PC-3 (cell line): ENCODE results near the gene CEP83. TPM values are rescaled to one million over a fixed set of nuclear protein-coding genes. Genes with fewer than 3 reads are reported as not detected.

ENCODE experiments used
- ATAC-seq: fragments of 200-7000 bp; cut with Tn5 transposase; 2 replicates; pipeline ENCODE4 v1.9.1; 2020; ENCODE audit warnings: mild to moderate bottlenecking, moderate library complexity
- BruUV-seq: library from RNA; stranded (reverse); fragments of 400-500 nt; replicated peaks from 2 replicates; lab custom pipeline; 2021; lab: Mats Ljungman, UMichigan
- CTCF ChIA-PET: fragments of 300-600 bp; sonication (Branson Sonifier 250); formaldehyde crosslinking; loops from one replicate; lab custom pipeline; 2022; ENCODE audit warnings: antibody characterized with exemption; lab: Charles Lee
- POLR2A ChIA-PET: fragments of 300-600 bp; sonication (Branson Sonifier 250); formaldehyde crosslinking; loops from one replicate; lab custom pipeline; 2022; ENCODE audit warnings: antibody characterized with exemption; ENCODE audit not compliant: unreplicated experiment; lab: Charles Lee
- DNase-seq: peaks from one replicate; pipeline ENCODE4 v3.0.0-alpha.2; 2015
- H2AFZ ChIP-seq: fragments of 300-600 bp; sonication (generic); 2 replicates; pipeline ENCODE4 v1.6.0; 2016; ENCODE audit warnings: antibody characterized with exemption, low read length
- H3F3A ChIP-seq: fragments of 300-600 bp; sonication (generic); one replicate; pipeline ENCODE4 v1.6.0; 2017; ENCODE audit warnings: antibody characterized with exemption, low read length, control low read depth, mild to moderate bottlenecking; ENCODE audit not compliant: unreplicated experiment
- H3K27ac ChIP-seq: fragments of 300-600 bp; sonication (generic); 2 replicates; pipeline ENCODE4 v1.5.1; 2016; ENCODE audit warnings: mild to moderate bottlenecking, low read length
- H3K27me3 ChIP-seq: fragments of 300-600 bp; sonication (generic); 2 replicates; pipeline ENCODE4 v1.6.1; 2016; ENCODE audit warnings: low read length, mixed read lengths
- H3K36me3 ChIP-seq: fragments of 300-600 bp; sonication (generic); 2 replicates; pipeline ENCODE4 v1.6.1; 2016; ENCODE audit warnings: low read depth, mixed run types, low read length, mixed read lengths
- H3K4me1 ChIP-seq: fragments of 300-600 bp; sonication (generic); 2 replicates; pipeline ENCODE4 v1.5.1; 2016; ENCODE audit warnings: low read length; ENCODE audit not compliant: insufficient read depth
- H3K4me2 ChIP-seq: fragments of 300-600 bp; sonication (generic); 2 replicates; pipeline ENCODE4 v1.6.0; 2016; ENCODE audit warnings: low read length
- H3K4me3 ChIP-seq: fragments of 300-600 bp; sonication (generic); 2 replicates; pipeline ENCODE4 v1.5.1; 2016; ENCODE audit warnings: mild to moderate bottlenecking, low read length, mixed read lengths
- H3K79me2 ChIP-seq: fragments of 300-600 bp; sonication (generic); 2 replicates; pipeline ENCODE4 v1.6.1; 2017; ENCODE audit warnings: low read length, mixed read lengths
- H3K9ac ChIP-seq: fragments of 300-600 bp; sonication (generic); 2 replicates; pipeline ENCODE4 v1.6.0; 2016; ENCODE audit warnings: mild to moderate bottlenecking, low read length
- H3K9me2 ChIP-seq: fragments of 300-600 bp; sonication (generic); replicated peaks from 2 replicates; pipeline ENCODE4 v1.6.1; 2016; ENCODE audit warnings: mixed run types, low read length, mixed read lengths
- H3K9me3 ChIP-seq: fragments of 300-600 bp; sonication (generic); 2 replicates; pipeline ENCODE4 v1.6.1; 2016; ENCODE audit warnings: low read length, mixed read lengths
- H4K20me1 ChIP-seq: fragments of 300-600 bp; sonication (generic); 2 replicates; pipeline ENCODE4 v1.6.1; 2016; ENCODE audit warnings: low read length, mixed read lengths
- CTCF ChIP-seq: fragments of 300-600 bp; sonication (generic); conservative IDR thresholded peaks from 2 replicates; pipeline ENCODE4 v1.5.1; 2017; ENCODE audit warnings: antibody characterized with exemption, low read depth, mild to moderate bottlenecking, low read length
- EZH2 ChIP-seq: fragments of 300-600 bp; sonication (generic); IDR thresholded peaks from one replicate; pipeline ENCODE4 v1.6.1; 2017; ENCODE audit warnings: antibody characterized with exemption, mild to moderate bottlenecking, low read length; ENCODE audit not compliant: unreplicated experiment
- EZH2phosphoT487 ChIP-seq: fragments of 300-600 bp; sonication (generic); IDR thresholded peaks from 2 replicates; pipeline ENCODE4 v1.6.1; 2018; ENCODE audit warnings: mild to moderate bottlenecking, antibody characterized with exemption, low read length, borderline replicate concordance
- intact Hi-C: fragments of 100-400 bp; cut with micrococcal nuclease; formaldehyde crosslinking; loops from 2 replicates; pipeline ENCODE4 v1.9.0; 2023
- total RNA-seq: library from RNA; depleted of rRNA; stranded (reverse); fragments of >200 nt; gene quantifications from 2 replicates; pipeline ENCODE4 v1.2.3, GENCODE V29; 2014

CEP83 gene
- total RNA-seq, 1 experiment from 2014 or later = 11.8 TPM

- no peaks in the 10 kb centered on the region for H3K36me3 ChIP-seq
- H3K79me2 ChIP-seq = no peaks in the 10 kb centered on the region
- ChIA-PET CTCF (interaction anchor here (0.9 kb wide), 1 partner anchor 188 kb away, joined by 6 read pairs; no protein-coding TSS in a partner anchor), POLR2A (interaction anchor here (0.6 kb wide), 1 partner anchor 138 kb away, joined by 6 read pairs; no protein-coding TSS in a partner anchor)
- intact Hi-C loops = no loop called here
- H3K4me3 ChIP-seq = no peak overlapping the region; the same call in 1 of the 2 replicates
- H3K27me3 ChIP-seq = no peaks in the 10 kb centered on the region
- no TSS peak for BruUV-seq
- no peaks in the 10 kb centered on the region for H3K9me2 ChIP-seq
- peak overlapping the region; percentile 66 for H3K4me2 ChIP-seq
- TF ChIP-seq CTCF (no peak), EZH2phosphoT487 (no peak), EZH2 (no peak)
- H2AFZ ChIP-seq = peak overlapping the region; percentile 46; the same call in 1 of the 2 replicates
- H4K20me1 ChIP-seq = no peaks in the 10 kb centered on the region
- DNase-seq = no peak
- H3K9me3 ChIP-seq = no peaks in the 10 kb centered on the region
- no peaks in the 10 kb centered on the region for H3F3A ChIP-seq
- peak; percentile 48 for ATAC-seq
- H3K9ac ChIP-seq = no peak overlapping the region
- peaks cover 20% of the 10 kb centered on the region for H3K4me1 ChIP-seq
- peak overlapping the region; percentile 32; the same call in 1 of the 2 replicates for H3K27ac ChIP-seq
Observed at GRCh38 chr12:94290353-94290752, 169.3 kb downstream of the CEP83 start.

- DNase-seq (peak; percentile 73), ATAC-seq (peak; percentile 87)
- Histone ChIP-seq H3K36me3 (no peaks in the 10 kb centered on the region), H3F3A (no peaks in the 10 kb centered on the region), H3K9me2 (no peaks in the 10 kb centered on the region), H3K4me3 (no peak overlapping the region; the same call in 1 of the 2 replicates), H3K27me3 (no peaks in the 10 kb centered on the region), H3K9ac (no peak overlapping the region), H4K20me1 (no peaks in the 10 kb centered on the region), H2AFZ (peak overlapping the region; percentile 46), H3K4me2 (peak overlapping the region; percentile 66), H3K27ac (peak overlapping the region; percentile 32), H3K79me2 (no peaks in the 10 kb centered on the region), H3K4me1 (peaks cover 20% of the 10 kb centered on the region), H3K9me3 (no peaks in the 10 kb centered on the region)
- no peak for TF ChIP-seq CTCF
- TF ChIP-seq EZH2 = no peak
- no peak for TF ChIP-seq EZH2phosphoT487
- intact Hi-C loops = no loop called here
- CTCF ChIA-PET = interaction anchor here (0.6 to 0.9 kb wide), 2 partner anchors 35 to 188 kb away, joined by 3 to 6 read pairs; no protein-coding TSS in a partner anchor
- no TSS peak for BruUV-seq
- POLR2A ChIA-PET = interaction anchor here (0.6 kb wide), 1 partner anchor 138 kb away, joined by 6 read pairs; no protein-coding TSS in a partner anchor
Observed at GRCh38 chr12:94289461-94290312, 170.0 kb downstream of the CEP83 start.
